ENCODE measurements around the gene PCDHB13. TPM values are rescaled to one million over a fixed set of nuclear protein-coding genes. Genes with fewer than 3 reads are reported as not detected.
"Not testable (repeated sequence)": the region's sequence is repeated elsewhere in the genome, so short reads cannot be mapped to it uniquely, and the experiment has no call there.

PCDHB13 gene
- total and polyA plus RNA-seq, 8 donors: 1.8 to 6.9 (median 5.8) TPM

GRCh38 chr5:141234109-141234667 lies 20.5 kb downstream of the PCDHB13 start:
- DNase-seq: peak in 1 of 4 donors; percentile 35
- no peaks in the 10 kb centered on the region for H3K36me3 ChIP-seq
- no peak for TF ChIP-seq CTCF (IDR thresholded peaks at IDR 0.05)
- no peaks in the 10 kb centered on the region for H3K4me1 ChIP-seq
- H3K9me3 ChIP-seq: peaks cover 4 to 92% of the 10 kb centered on the region in 2 donors
- peaks cover 0 to 30% of the 10 kb centered on the region in 2 donors for H3K27me3 ChIP-seq
- ATAC-seq: no peak
- intact Hi-C loops (cut with DNase I): no loop called here
- no peak overlapping the region for H3K27ac ChIP-seq
- no peak overlapping the region for H3K4me3 ChIP-seq

GRCh38 chr5:141235922-141236321 lies 22.2 kb downstream of the PCDHB13 start:
- peaks cover 2 to 97% of the 10 kb centered on the region in 2 donors for H3K9me3 ChIP-seq
- H3K27ac ChIP-seq; intact Hi-C loops (cut with DNase I): not testable (repeated sequence)

GRCh38 chr5:141236516-141237313 lies 23.0 kb downstream of the PCDHB13 start:
- DNase-seq: no peak
- H3K9me3 ChIP-seq: peaks cover 0 to 97% of the 10 kb centered on the region in 2 donors
- intact Hi-C loops (cut with DNase I): no loop called here

More at GRCh38 chr5:141235922-141236321, 22.2 kb downstream of the PCDHB13 start:
- not testable (repeated sequence) for H3K4me3 ChIP-seq, DNase-seq, ATAC-seq, H3K36me3 ChIP-seq, H3K4me1 ChIP-seq
- peaks cover 0 to 30% of the 10 kb centered on the region in 2 donors for H3K27me3 ChIP-seq

DNA sequence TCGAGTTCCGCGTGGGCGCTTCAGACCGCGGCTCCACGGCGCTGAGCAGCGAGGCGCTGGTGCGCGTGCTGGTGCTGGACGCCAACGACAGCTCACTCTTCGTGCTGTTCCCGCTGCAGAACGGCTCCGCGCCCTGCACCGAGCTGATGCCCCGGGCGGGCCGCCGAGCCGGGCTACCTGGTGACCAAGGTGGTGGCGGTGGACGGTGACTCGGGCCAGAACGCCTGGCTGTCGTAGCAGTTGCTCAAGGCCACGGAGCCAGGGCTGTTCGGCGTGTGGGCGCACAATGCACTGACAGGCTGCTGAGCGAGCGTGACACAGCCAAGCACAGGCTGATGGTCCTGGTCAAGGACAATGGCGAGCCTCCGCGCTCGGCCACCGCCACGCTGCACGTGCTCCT lies 27.8 kb downstream of the PCDHB13 start:
- peak in 1 of 4 donors; percentile 72 for DNase-seq
- TF ChIP-seq CTCF (IDR thresholded peaks at IDR 0.05): no peak
- H3K36me3 ChIP-seq: no peaks in the 10 kb centered on the region

More at GRCh38 chr5:141236516-141237313, 23.0 kb downstream of the PCDHB13 start:
- no peak for ATAC-seq
- Histone ChIP-seq H3K4me3 (no peak overlapping the region), H3K27ac (no peak overlapping the region), H3K4me1 (no peaks in the 10 kb centered on the region), H3K36me3 (no peaks in the 10 kb centered on the region), H3K27me3 (peaks cover 0 to 35% of the 10 kb centered on the region in 2 donors)
- no peak for TF ChIP-seq CTCF (IDR thresholded peaks at IDR 0.05)

DNA sequence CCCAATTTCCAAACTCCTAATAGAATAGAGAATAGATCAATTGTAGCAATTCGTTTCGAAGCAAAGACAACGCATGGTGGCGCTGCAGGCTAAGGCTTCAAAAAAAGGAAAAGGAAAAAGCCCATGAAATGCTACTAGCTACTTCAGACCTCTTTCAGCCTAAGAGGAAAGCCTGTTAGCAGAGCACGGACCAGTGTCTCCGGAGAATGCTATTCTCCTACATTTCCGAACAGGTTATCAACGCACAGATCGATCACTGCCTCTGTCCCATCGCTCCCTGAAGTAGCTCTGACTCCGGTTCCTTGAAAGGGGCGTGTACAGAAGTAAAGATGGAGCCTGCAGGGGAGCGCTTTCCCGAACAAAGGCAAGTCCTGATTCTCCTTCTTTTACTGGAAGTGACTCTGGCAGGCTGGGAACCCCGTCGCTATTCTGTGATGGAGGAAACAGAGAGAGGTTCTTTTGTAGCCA lies 31.6 kb downstream of the PCDHB13 start, which contains the start of gene PCDHB15:
Gene PCDHB15, plus strand, starts transcription at position 146 of the 468 bp plus-strand sequence. Its CDS starts 184 bp downstream, at position 330.
- Histone ChIP-seq H3K4me1 (no peaks in the 10 kb centered on the region), H3K4me3 (no peak within 1 kb of the TSS)
- peak in 1 of 4 donors; percentile 23 for DNase-seq

More for the DNA sequence above, 27.8 kb downstream of the PCDHB13 start:
- H3K9me3 ChIP-seq: peaks cover 0 to 97% of the 10 kb centered on the region in 2 donors
- no peak overlapping the region for H3K4me3 ChIP-seq
- H3K27ac ChIP-seq: no peak overlapping the region
- ATAC-seq: no peak
- peaks cover 0 to 15% of the 10 kb centered on the region in 2 donors for H3K27me3 ChIP-seq
- H3K4me1 ChIP-seq: no peaks in the 10 kb centered on the region
- intact Hi-C loops (cut with DNase I): no loop called here

GRCh38 chr5:141246971-141247370 lies 33.3 kb downstream of the PCDHB13 start:
- H3K4me3 ChIP-seq; intact Hi-C loops (cut with DNase I); H3K36me3 ChIP-seq; H3K27me3 ChIP-seq; H3K27ac ChIP-seq; DNase-seq; ATAC-seq; H3K4me1 ChIP-seq: not testable (repeated sequence)
- H3K9me3 ChIP-seq: peaks cover 0 to 99% of the 10 kb centered on the region in 2 donors

More for the DNA sequence above, 31.6 kb downstream of the PCDHB13 start, which contains the start of gene PCDHB15:
- Histone ChIP-seq H3K27me3 (peaks cover 0 to 10% of the 10 kb centered on the region in 2 donors), H3K36me3 (no peaks in the 10 kb centered on the region), H3K27ac (no peak within 1 kb of the TSS), H3K9me3 (peaks cover 0 to 99% of the 10 kb centered on the region in 2 donors)
- intact Hi-C loops (cut with DNase I): no loop called here
- no peak for ATAC-seq
- no peak for TF ChIP-seq CTCF (IDR thresholded peaks at IDR 0.05)

GRCh38 chr5:141247434-141247833 lies 33.7 kb downstream of the PCDHB13 start:
- intact Hi-C loops (cut with DNase I); DNase-seq; H3K4me3 ChIP-seq; H3K27ac ChIP-seq; ATAC-seq; H3K36me3 ChIP-seq; H3K4me1 ChIP-seq; H3K27me3 ChIP-seq: not testable (repeated sequence)
- H3K9me3 ChIP-seq: peaks cover 0 to 99% of the 10 kb centered on the region in 2 donors

Measured in left lung (tissue), 10 donors.